ENCODE results near the gene APOM. TPM values are rescaled to one million over a fixed set of nuclear protein-coding genes. Genes with fewer than 3 reads are reported as not detected.

APOM gene
- total RNA-seq, result 2.4 TPM
- long read RNA-seq, partial matches to known transcripts, result 0 of 2 reads
- long read RNA-seq, other reads (novel, unspliced or antisense), result 2 of 2 reads

DNA sequence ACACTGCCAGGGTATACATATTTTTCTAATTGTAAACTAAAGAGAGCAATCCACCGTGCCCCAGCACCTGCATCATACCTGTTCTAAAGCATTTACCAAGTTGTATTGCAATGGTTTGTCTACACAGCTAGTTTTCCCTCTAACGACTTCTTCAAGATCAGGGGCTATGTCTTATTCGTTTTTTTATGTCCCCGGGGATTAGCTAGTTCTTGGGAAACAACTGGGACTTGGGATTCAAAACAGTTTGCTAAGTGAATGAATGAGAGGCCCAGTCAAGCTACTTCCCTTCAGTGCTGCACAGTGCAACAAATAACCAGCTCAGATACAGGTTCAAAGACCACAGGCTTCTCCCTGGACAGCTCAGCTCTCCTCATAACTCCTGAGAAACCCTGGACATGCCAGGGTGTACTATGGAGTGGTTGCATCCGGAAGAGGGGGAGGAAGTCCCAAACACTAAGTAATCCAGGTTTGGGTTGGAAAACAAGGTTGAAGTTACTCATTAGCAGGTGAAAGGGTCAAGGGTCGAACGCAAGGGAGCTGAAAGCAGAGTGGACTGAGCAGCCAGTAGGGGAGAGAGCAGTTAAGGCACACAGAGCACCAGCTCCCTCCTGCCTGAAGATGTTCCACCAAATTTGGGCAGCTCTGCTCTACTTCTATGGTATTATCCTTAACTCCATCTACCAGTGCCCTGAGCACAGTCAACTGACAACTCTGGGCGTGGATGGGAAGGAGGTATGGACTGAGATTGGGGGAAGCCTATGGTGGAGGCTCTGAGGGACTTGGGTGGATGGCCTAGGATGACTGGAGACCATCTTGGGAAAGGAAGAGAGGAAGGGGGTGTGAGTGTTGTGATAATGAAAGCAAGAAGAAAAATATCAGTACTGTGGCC lies at the start of gene APOM:
APOM (plus strand) TSS at position 546 of the 889 bp plus-strand sequence; CDS start at position 619, 73 bp downstream.
- ATAC-seq, result no peak
- no peak for DNase-seq
- intact Hi-C loops (cut with micrococcal nuclease), result no loop called here

GRCh38 chr6:31607317-31607716 lies 48.4 kb upstream of the APOM start:
- no peak for ATAC-seq
- intact Hi-C loops (cut with micrococcal nuclease), result no loop called here
- DNase-seq, result no peak

DNA sequence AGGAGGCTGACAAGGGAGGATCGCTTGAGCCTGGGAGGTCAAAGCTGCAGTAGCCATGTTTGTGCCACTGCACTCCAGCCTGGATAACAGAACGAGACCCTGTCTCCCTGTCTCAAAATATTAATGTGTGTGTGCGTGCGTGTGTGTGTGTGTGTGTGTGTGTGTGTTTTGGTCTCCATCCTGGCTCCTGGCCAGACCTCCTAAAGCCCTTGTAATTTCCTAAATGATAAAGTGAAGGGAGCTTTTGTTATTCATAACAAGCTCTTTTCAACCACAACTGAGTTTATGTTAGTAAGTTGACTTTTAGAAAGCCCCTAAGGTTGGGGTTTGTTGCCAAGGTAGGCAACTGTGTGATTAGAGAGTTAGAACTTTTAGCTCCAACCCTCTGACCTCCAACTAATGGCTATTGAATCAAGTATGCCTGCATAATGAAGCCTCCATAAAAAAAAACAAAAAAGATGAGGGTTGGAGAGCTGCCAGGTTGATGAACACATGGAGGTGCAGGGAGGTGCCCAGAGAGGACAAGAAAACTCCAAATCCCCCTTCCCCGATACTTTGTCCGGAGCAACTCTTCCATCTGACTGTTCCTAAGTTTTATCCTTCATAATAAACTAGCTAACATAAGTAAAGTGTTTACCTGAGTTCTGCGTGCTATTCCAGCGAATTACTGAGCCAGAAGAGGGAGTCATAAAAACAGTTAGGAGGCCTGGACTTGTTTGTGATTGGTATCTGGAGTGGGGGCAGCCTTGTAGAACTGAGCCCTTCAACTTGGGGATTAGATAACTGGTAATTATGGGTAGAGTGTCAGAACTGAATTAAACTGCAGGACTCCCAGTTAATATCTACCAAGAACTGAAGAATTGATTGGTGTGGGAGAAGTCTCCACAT lies 45.9 kb upstream of the APOM start:
- no peak for DNase-seq
- ATAC-seq, result no peak
- intact Hi-C loops (cut with micrococcal nuclease), result no loop called here

GRCh38 chr6:31610968-31611367 lies 44.7 kb upstream of the APOM start:
- intact Hi-C loops (cut with micrococcal nuclease), result no loop called here
- DNase-seq, result no peak
- ATAC-seq, result no peak

DNA sequence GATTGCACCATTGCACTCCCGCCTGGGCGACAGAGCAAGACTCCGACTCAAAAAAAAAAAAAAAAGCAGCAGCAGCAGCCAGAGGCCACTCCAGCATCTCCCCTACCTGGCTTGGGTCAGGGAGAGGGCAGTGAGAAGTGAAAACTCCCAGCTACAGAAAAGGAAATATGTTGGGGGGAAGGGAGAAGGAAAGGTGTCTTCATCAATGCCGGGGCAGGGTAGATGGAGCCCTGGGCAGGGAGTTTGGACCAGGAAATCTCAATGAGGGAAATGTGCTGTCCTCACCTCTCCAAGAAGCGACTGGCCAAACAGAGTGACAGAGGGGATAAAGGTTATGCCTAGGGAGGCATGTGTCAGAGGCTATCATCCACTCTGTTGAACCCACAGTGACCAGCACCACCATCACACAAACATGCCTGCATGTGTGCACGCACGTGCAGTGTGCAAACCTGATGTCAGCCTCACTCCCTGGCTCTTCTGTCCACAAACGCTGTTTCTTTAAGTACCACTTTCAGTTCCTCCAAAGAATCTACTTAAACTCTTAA lies 41.5 kb upstream of the APOM start:
- intact Hi-C loops (cut with micrococcal nuclease), result no loop called here
- peak; percentile 40 for ATAC-seq
- no peak for DNase-seq

- ATAC-seq, result peak; percentile 26
- no peak for DNase-seq
- intact Hi-C loops (cut with micrococcal nuclease), result no loop called here
Observed at GRCh38 chr6:31614684-31615578, 40.8 kb upstream of the APOM start, which contains the start of gene AIF1. AIF1 (plus strand) TSS chr6:31615234; CDS start chr6:31615330, 96 bp downstream.

DNA sequence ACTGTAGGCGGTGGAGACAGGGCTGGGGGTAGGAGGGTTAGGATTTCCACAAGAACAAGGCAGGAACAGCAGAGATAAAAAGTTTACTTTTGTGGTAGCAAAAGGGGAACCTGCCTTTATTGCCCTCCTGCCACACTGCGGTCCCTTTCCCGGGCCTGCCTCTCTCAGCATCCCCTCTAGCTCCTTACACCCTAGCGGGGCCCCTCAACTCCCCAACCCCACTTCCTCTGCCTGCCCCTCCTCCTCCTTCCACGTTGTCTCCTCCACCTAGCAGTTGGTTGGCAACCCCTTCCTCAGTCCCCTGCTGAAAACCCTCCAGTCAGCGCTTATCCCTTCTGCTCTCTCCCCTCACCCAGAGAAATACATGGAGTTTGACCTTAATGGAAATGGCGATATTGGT lies 39.9 kb upstream of the APOM start:
- ATAC-seq, result no peak
- no peak for DNase-seq
- intact Hi-C loops (cut with micrococcal nuclease), result no loop called here

DNA sequence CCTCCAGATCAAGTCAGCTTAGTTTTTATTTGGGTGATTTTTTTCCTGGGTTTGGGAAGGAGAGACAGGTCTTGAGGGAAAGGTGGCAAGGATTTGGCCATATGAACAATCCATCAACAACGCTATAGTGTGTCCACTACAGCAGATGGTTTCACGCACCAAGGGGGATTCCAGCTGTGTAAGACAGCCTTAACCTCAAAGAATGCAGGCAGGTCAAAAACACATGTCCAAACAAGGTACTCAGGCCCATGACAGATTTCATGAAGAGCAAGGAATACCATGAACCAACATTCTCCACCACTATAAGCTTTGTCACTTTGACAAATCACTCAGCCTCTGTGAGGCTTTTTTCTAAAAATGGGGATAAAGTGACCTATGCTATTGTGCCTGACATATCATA lies 38.7 kb upstream of the APOM start:
- ATAC-seq, result no peak
- DNase-seq, result no peak
- intact Hi-C loops (cut with micrococcal nuclease), result no loop called here

DNA sequence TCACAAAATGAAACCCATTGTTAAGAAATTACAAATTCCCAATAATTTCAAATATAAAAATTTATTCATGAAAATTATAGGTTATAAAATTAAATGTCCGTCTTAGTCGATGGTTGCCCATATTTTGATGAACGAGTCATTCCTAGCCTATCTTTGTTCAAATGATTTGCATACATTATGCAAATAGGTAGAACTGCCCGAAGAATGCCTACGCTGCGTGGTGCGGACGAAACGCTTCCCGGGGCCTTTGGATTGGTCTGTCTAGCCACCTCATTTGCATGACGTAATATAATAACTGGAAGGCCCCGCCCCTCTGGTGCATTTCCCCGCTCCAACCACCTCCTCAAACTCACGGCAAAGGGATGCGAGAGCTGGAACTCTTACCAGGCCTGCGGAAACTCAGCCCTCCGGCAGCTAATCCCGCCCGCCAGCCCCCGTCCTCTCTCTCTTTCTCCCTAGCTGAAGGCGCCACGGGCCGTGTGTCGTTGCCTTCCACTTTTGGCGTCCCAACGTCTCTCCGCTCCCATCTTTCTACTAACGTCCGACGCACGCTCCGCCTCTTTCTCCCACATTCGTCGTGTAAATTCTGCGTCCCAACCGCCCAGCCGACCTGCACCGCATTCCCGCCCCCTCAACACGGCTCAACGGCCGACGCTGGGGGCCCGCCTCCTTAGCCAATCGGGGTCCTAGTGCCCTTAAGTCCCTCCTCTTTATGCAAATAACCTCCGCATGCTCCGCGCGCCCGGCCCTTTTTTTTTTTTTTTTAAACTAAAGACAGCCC lies 35.7 kb upstream of the APOM start:
- peak; percentile 98 for DNase-seq
- intact Hi-C loops (cut with micrococcal nuclease), result no loop called here
- ATAC-seq, result peak; percentile 93

DNA sequence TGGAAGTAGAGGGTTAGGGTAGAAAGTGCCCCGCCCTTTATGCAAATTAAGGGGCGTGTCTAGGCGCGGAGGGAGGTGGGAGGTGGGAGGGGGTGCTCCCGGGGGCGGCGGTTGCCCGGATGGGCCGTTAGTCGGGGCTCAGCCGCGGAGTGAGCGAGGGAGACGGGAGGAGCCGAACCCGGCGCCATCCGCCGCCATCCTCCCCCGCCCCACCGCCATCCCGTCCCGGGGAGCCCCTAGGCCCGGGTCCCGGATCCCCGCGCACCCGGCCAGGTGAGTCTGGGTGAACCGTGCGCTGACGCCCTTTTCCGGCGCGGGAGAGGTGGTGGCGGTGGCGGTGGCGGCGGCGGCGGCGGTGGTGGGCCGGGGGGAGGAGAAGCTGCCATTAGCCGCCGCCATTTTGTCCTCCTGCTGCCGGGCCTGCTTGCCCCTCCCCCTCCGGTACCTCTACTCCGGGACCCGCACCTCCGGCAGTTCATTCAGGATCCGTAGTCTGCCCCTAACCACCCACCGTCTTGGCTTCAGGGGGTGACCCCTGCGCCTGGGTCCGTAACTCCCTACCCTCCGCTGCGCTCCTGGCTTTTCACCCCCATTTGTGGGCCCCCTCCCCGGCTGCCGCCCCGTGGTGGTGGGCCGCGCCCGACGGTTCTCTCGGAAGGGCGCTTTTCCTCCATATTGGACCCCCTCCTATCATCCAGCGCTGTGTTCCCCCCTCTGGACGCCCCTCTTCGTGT lies 34.9 kb upstream of the APOM start, which contains the start of gene PRRC2A:
PRRC2A (plus strand) TSS at position 130 of the 734 bp plus-strand sequence. CDS start 2,075 bp downstream, outside the sequence.
- DNase-seq, result no peak
- intact Hi-C loops (cut with micrococcal nuclease), result no loop called here
- peak; percentile 91 for ATAC-seq

DNA sequence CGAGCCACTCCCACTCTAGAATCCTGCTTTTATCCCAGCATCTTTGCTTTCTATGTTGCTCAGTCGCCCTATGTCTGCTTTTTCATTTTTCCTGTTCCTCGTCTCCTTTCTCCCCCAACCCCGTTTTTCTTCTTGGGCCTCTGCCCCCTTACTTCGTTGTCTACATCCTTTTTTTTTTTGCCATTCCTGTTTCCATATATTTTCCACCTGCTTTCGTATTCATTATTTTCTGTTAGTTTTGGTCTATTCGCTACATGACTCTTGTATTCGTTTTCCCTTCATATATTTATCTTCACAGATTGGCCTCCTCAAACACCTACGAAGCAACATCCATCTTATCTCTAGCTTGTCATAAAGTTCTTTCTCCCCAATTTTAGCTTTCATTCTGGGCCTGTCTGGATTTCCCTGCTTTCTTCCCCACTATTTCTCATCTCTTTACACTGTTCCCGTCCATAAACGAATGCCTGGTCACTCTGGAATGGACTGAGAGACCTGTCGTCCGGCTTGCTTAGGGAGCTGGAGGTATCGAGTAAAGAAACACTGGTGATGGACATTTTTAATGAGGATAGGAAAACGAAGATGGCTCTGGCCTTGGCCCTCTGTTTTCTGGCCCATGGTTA lies 34.3 kb upstream of the APOM start:
- DNase-seq, result no peak
- intact Hi-C loops (cut with micrococcal nuclease), result no loop called here
- ATAC-seq, result no peak

DNA sequence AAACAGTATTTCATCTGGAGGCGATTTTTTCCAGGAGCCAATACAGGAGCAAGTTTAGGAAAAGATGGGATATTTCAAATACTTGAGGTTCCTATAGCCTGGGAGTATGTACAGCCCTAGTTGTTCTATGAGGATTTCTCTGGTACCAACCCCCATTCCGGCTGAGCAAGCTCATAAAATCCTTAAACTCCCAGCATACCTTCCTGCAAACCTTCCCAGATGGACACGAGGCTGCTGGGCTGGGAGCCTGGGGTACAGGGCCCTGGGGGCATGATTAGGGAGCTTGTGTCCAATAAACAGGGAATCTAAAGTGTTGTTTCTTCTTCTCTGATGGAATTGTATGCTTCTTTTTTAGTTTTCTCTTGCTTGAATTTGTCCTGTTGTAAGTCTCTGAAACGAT lies 33.7 kb upstream of the APOM start:
- DNase-seq, result no peak
- no peak for ATAC-seq
- intact Hi-C loops (cut with micrococcal nuclease), result no loop called here

GRCh38 chr6:31622684-31623091 lies 33.0 kb upstream of the APOM start:
- no peak for ATAC-seq
- intact Hi-C loops (cut with micrococcal nuclease), result no loop called here
- peak; percentile 48 for DNase-seq

DNA sequence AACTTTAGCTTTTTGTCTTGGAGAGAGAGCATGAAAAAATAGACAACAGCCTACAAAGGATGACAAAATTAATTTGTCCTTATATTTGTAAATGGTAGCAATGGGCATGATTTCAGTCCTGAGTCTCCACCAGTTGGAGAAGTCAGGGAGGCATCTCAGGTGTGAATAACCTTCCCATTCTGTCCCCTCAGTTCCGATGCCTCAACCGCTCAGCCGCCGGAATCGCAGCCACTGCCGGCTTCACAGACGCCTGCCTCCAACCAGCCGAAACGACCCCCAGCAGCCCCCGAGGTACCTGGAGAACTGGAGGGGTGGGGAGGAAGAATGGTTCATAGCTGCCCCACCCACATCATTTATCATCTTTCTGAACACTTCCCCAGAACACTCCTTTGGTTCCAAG lies 31.6 kb upstream of the APOM start:
- ATAC-seq, result no peak

DNA sequence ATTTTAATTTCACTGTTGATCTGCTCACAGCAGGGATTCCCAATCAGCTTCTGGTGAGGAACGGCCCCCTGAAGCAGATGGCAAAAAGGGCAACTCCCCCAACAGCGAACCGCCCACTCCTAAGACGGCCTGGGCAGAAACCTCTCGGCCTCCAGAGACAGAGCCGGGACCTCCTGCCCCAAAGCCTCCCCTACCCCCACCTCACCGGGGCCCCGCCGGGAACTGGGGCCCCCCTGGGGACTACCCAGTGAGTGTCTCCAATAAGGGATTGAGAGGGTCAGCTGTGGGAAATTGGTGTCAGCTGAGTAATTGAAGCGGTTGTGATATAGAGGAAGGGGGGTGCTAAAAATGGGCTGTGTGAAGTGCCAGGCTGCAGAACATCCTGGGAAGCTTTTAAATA lies 28.7 kb upstream of the APOM start:
- DNase-seq (no peak), ATAC-seq (no peak)
- intact Hi-C loops (cut with micrococcal nuclease), result no loop called here

More for the DNA sequence above, 31.6 kb upstream of the APOM start:
- no peak for DNase-seq
- intact Hi-C loops (cut with micrococcal nuclease), result no loop called here

GRCh38 chr6:31627690-31628287 lies 27.9 kb upstream of the APOM start:
- DNase-seq (no peak), ATAC-seq (no peak)
- intact Hi-C loops (cut with micrococcal nuclease), result no loop called here

All from left ventricle myocardium superior (tissue), 1 donor.